PC-9 (cell line): ENCODE results near the gene CDH24.

Experiments used
- CTCF ChIP-seq: fragments of 200-600 bp; sonication (generic); conservative IDR thresholded peaks from 2 replicates; pipeline ENCODE4 v1.6.1; 2017; ENCODE audit warnings: mixed run types, antibody characterized with exemption, mild to moderate bottlenecking, moderate library complexity
- EZH2 ChIP-seq: fragments of 200-600 bp; sonication (generic); IDR thresholded peaks from 2 replicates; pipeline ENCODE4 v1.8.0; 2017; ENCODE audit warnings: antibody characterized with exemption, low read depth

- no peak for TF ChIP-seq CTCF
- no peak for TF ChIP-seq EZH2
These were observed 28.1 kb upstream of the CDH24 start for GRCh38 chr14:23085458-23085857.
